PFSK-1 (cell line): Measurements from ENCODE around the gene STIM2.

Experiments used
- POLR2AphosphoS5 ChIP-seq: IDR thresholded peaks from 2 replicates; pipeline ENCODE4 v1.6.1; 2012; ENCODE audit warnings: low read depth, mild to moderate bottlenecking, control low read depth, low read length, moderate library complexity
- REST ChIP-seq, 2 experiments: IDR thresholded peaks; 2 replicates each; pipeline versions ENCODE4 v1.6.1 to v1.8.0; 2011 to 2012; ENCODE audit warnings: low read depth in 2 of 2, low read length in 2 of 2, control low read depth in 1 of 2, inconsistent platforms in 1 of 2, mild to moderate bottlenecking in 1 of 2, moderate library complexity in 1 of 2; ENCODE audit not compliant: insufficient read depth in 1 of 2

DNA sequence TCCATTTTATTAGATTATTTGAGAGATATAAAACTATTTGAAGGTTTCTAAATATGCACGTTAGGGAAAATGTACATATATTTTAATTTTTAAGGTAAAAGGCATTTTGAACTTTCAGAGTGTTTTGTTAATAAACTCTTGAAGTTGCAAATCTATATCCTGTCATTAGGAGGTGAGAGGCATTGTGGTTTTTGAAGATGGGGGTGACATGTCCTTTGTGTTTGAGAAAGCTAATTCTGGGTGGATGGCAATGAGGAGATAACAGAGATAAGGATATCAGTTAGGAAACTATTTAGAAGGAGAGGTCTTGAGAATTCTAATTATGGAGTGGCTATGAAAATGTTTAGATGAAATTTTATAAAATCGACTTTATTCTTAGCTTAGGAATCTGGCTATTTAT, 6.1 kb downstream of the STIM2 start:
- no peak for TF ChIP-seq POLR2AphosphoS5
- no peak for TF ChIP-seq REST (IDR thresholded peaks at IDR 0.05; ENCODE audit: insufficient read depth in 1 of 2, low read depth in 2 of 2, low read length in 2 of 2)
